Prostate gland (tissue), 2 donors: ENCODE data around the gene SMG1. TPM values are rescaled to one million over a fixed set of nuclear protein-coding genes. Genes with fewer than 3 reads are reported as not detected.

Source experiments
- DNase-seq: peaks from one replicate; pipeline ENCODE4 v3.0.0-alpha.2; 2019; ENCODE audit warnings: low spot score
- H3K27ac ChIP-seq, 2 donors: fragments of 200-600 bp; sonication (generic); 2 replicates each; pipeline ENCODE4 v1.5.1; 2017 to 2019
- H3K27me3 ChIP-seq: fragments of 200-600 bp; sonication (generic); replicated peaks from 2 replicates; pipeline ENCODE4 v1.5.1; 2019; ENCODE audit not compliant: insufficient read depth
- H3K36me3 ChIP-seq, 2 donors: fragments of 200-600 bp; sonication (generic); 1 replicate in 1 of 2; 2 replicates in 1 of 2; pipeline versions ENCODE4 v1.5.1 to v1.8.1; 2017 to 2019
- H3K4me1 ChIP-seq: fragments of 200-600 bp; sonication (generic); replicated peaks from 2 replicates; pipeline ENCODE4 v1.5.1; 2019
- H3K4me3 ChIP-seq, 2 donors: fragments of 200-600 bp; sonication (generic); 2 replicates each; pipeline ENCODE4 v1.5.1; 2017 to 2019
- H3K9me3 ChIP-seq: fragments of 200-600 bp; sonication (generic); 2 replicates; pipeline ENCODE4 v1.5.1; 2017
- CTCF ChIP-seq, 4 experiments: fragments of 200-600 bp in 2 of 4; fragments of 450-650 bp in 2 of 4; sonication (generic) in 2 of 4; IDR thresholded peaks; 1 replicate in 3 of 4; 2 replicates in 1 of 4; pipeline ENCODE4 v1.5.1; 2016 to 2019; ENCODE audit warnings: antibody characterized with exemption in 4 of 4, mild to moderate bottlenecking in 2 of 4, moderate library complexity in 2 of 4
- POLR2A ChIP-seq: fragments of 450-650 bp; IDR thresholded peaks from one replicate; pipeline ENCODE4 v1.6.1; 2016; ENCODE audit warnings: antibody characterized with exemption, mild to moderate bottlenecking
- POLR2AphosphoS5 ChIP-seq: sonication (generic); formaldehyde crosslinking; IDR thresholded peaks from one replicate; pipeline ENCODE4 v1.6.1; 2017; ENCODE audit warnings: antibody characterized with exemption
- WGBS: methylation state at CpG from one replicate; pipeline ENCODE4 v1.1.5; 2018; 5-methylcytosine and 5-hydroxymethylcytosine counted together
- intact Hi-C: fragments of 100-400 bp; cut with DNase I; formaldehyde crosslinking; loops from one replicate; pipeline ENCODE4 v1.14.2; 2022
- total RNA-seq, 2 donors: library from RNA; depleted of rRNA; stranded (reverse); fragments of >200 nt; gene quantifications; one replicate each; pipeline ENCODE4 v1.1.0, GENCODE V29; 2016

SMG1 gene
- total RNA-seq, 2 donors from 2014 or later = 67.0 to 95.7 TPM

DNA sequence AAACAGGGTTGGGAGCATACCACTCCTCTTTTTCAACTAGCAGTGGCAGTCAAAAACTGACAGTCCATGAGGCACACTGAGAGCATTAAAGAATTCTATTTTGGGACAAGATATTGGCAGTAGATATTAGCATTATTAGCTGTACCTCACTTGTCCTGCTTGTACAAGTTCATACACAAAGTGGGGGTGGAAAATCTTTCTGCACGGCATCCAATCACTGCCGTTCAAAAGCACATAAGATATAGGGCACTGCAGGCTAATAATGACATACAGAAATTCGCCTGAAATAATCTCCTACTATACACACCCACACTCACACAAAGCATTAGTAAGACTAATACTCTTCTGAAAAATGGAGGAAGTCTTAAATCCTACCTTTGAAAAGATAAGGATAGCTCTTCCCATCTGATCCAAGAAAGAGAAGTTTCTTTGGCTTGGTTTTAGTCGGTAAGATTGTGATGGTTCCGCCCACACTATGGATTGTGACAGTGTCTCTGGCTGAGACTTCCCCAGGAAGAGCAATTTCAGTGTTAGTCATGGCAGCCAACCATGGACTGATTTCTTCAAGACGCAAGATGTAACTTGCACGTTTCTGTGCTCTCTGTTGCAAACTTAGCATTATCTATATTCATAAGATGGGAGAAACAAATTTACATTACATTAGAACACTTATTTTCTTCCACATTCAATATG, 84.2 kb downstream of the SMG1 start:
- H3K27me3 ChIP-seq = no peaks in the 10 kb centered on the region
- H3K9me3 ChIP-seq = no peaks in the 10 kb centered on the region
- intact Hi-C loops = no loop called here
- no peaks in the 10 kb centered on the region for H3K4me1 ChIP-seq
- DNase-seq = no peak
- H3K27ac ChIP-seq = no peak overlapping the region
- 90% methylated on average over 7 of the region's 7 CpGs for WGBS
- H3K36me3 ChIP-seq = peaks cover 0 to 6% of the 10 kb centered on the region in 2 donors
- TF ChIP-seq POLR2A (no peak), POLR2AphosphoS5 (no peak), CTCF (IDR thresholded peaks at IDR 0.05) (no peak)
- no peak overlapping the region for H3K4me3 ChIP-seq

- TF ChIP-seq POLR2AphosphoS5 (peak; percentile 4), CTCF (IDR thresholded peaks at IDR 0.05) (no peak)
- WGBS = 53% methylated on average over 6 of the region's 6 CpGs
- Histone ChIP-seq H3K9me3 (no peaks in the 10 kb centered on the region), H3K36me3 (peaks cover 13 to 21% of the 10 kb centered on the region in 2 donors), H3K4me1 (no peaks in the 10 kb centered on the region), H3K27ac (peak overlapping the region in 1 of 2 donors; percentile 13), H3K27me3 (no peaks in the 10 kb centered on the region), H3K4me3 (no peak overlapping the region)
- peak; percentile 27 for DNase-seq
- intact Hi-C loops = no loop called here
Observed at GRCh38 chr16:18839555-18839954, 86.7 kb downstream of the SMG1 start.

- intact Hi-C loops = no loop called here
- Histone ChIP-seq H3K4me1 (no peaks in the 10 kb centered on the region), H3K4me3 (no peak overlapping the region), H3K9me3 (no peaks in the 10 kb centered on the region), H3K27me3 (no peaks in the 10 kb centered on the region), H3K36me3 (peaks cover 13 to 26% of the 10 kb centered on the region in 2 donors), H3K27ac (no peak overlapping the region)
- DNase-seq = no peak
- no peak for TF ChIP-seq POLR2A
- no peak for TF ChIP-seq CTCF (IDR thresholded peaks at IDR 0.05)
- TF ChIP-seq POLR2AphosphoS5 = no peak
Observed at GRCh38 chr16:18836702-18837101, 89.5 kb downstream of the SMG1 start.

DNA sequence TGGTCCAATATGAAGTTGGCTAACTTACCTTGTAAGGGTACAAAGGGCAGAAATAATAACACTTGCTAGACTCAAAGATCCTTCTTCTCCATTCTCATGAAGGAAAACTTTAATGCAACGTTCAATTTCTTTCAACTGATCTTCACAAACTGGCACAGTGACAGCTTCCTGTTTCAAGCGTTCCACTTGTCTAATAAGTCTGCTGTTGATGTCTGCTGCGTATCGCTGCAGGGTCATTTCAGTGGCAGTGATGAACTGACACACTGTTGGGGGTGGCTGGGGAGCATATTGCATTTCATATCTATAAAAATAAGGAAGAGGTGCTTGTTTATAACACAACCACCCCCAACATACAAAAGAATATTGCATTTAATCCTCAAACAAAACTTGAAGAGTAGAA, 91.3 kb downstream of the SMG1 start:
- no peak for TF ChIP-seq POLR2A
- no peak for TF ChIP-seq POLR2AphosphoS5
- no peak for TF ChIP-seq CTCF (IDR thresholded peaks at IDR 0.05)
- 86% methylated on average over 4 of the region's 4 CpGs for WGBS
- intact Hi-C loops = no loop called here
- H3K27me3 ChIP-seq = no peaks in the 10 kb centered on the region
- peaks cover 13 to 26% of the 10 kb centered on the region in 2 donors for H3K36me3 ChIP-seq
- H3K27ac ChIP-seq = no peak overlapping the region
- H3K9me3 ChIP-seq = no peaks in the 10 kb centered on the region
- DNase-seq = no peak
- H3K4me1 ChIP-seq = no peaks in the 10 kb centered on the region
- H3K4me3 ChIP-seq = no peak overlapping the region
